SK-N-SH treated with all-trans-retinoic acid at 6 μM for 48 hours (cell line): Measurements from ENCODE around the gene KCNQ5.

ENCODE experiments used
- ARNTL ChIP-seq: fragments of 450-650 bp; formaldehyde crosslinking; IDR thresholded peaks from 2 replicates; pipeline ENCODE4 v1.5.0; 2020; ENCODE audit warnings: low read depth, mild to moderate bottlenecking, moderate library complexity, borderline replicate concordance
- BACH2 ChIP-seq: fragments of 250-450 bp; sonication (Bioruptor Pico); IDR thresholded peaks from 2 replicates; pipeline ENCODE4 v1.9.0; 2021; ENCODE audit warnings: mild to moderate bottlenecking, borderline replicate concordance
- PPARA ChIP-seq: fragments of 250-450 bp; sonication (Bioruptor Pico); IDR thresholded peaks from 2 replicates; pipeline ENCODE4 v1.5.0; 2020; ENCODE audit warnings: mild to moderate bottlenecking, borderline replicate concordance
- ZFP3 ChIP-seq: fragments of 250-450 bp; sonication (Bioruptor Pico); IDR thresholded peaks from 2 replicates; pipeline ENCODE4 v1.5.0; 2020; ENCODE audit warnings: mild to moderate bottlenecking, moderate library complexity
- ZFP30 ChIP-seq: fragments of 450-650 bp; formaldehyde crosslinking; IDR thresholded peaks from 2 replicates; pipeline ENCODE4 v1.5.0; 2022; ENCODE audit warnings: mild to moderate bottlenecking, moderate library complexity
- TF ChIP-seq, protein P1 (sequence below): fragments of 250-450 bp; sonication (Bioruptor Pico); IDR thresholded peaks from 2 replicates; pipeline ENCODE4 v1.8.0; 2020; ENCODE audit warnings: mild to moderate bottlenecking, moderate library complexity, borderline replicate concordance

DNA sequence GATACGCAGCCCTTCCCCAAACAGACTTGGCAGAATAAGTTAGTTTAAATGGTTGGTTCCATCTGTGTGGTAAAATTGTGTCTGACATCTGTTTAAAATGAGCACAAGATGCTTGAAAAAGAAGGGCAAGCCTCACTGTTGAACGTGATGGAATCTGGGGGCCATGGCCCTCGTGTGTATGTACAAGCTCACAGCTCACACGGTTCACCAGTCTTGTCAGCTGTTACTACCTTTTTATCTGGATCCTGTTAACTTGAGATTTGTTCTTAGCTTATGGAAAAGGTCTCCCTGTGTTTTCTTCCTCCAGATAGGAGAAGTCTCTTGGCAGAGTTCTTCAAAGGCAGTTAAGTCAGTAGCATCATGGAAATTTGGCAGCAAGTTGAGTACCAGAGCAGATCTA is 332.9 kb downstream of the KCNQ5 start:
- TF ChIP-seq ZFP30 (CRISPR knock-in tag) = no peak
- no peak for TF ChIP-seq ARNTL (CRISPR knock-in tag)
- no peak for TF ChIP-seq ZFP3
- TF ChIP-seq PPARA (CRISPR knock-in tag) = no peak
- TF ChIP-seq BACH2 (CRISPR knock-in tag) = no peak
- TF ChIP-seq, protein P1, sequence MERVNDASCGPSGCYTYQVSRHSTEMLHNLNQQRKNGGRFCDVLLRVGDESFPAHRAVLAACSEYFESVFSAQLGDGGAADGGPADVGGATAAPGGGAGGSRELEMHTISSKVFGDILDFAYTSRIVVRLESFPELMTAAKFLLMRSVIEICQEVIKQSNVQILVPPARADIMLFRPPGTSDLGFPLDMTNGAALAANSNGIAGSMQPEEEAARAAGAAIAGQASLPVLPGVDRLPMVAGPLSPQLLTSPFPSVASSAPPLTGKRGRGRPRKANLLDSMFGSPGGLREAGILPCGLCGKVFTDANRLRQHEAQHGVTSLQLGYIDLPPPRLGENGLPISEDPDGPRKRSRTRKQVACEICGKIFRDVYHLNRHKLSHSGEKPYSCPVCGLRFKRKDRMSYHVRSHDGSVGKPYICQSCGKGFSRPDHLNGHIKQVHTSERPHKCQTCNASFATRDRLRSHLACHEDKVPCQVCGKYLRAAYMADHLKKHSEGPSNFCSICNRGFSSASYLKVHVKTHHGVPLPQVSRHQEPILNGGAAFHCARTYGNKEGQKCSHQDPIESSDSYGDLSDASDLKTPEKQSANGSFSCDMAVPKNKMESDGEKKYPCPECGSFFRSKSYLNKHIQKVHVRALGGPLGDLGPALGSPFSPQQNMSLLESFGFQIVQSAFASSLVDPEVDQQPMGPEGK (CRISPR knock-in tag) = no peak
